IPS DF 4.7 (cell line): ENCODE results near the gene SYT7.
"Not testable (repeated sequence)": the region's sequence is repeated elsewhere in the genome, so short reads cannot be mapped to it uniquely, and the experiment has no call there.

ENCODE experiments used
- DNase-seq: peaks from one replicate; pipeline ENCODE4 v3.0.0-alpha.2; 2013; ENCODE audit warnings: low spot score; ENCODE audit errors: extremely low read depth

The SYT7 gene

GRCh38 chr11:61581030-61581928 is at the start of gene SYT7:
TSS of gene SYT7 (minus strand) at chr11:61581076. CDS start at chr11:61580820, 256 bp downstream.
- no peak for DNase-seq

- no peak for DNase-seq
Measured at GRCh38 chr11:61630089-61630488, 49.2 kb upstream of the SYT7 start.

- no peak for DNase-seq
Measured at GRCh38 chr11:61629082-61629833, 48.4 kb upstream of the SYT7 start.

- no peak for DNase-seq
Measured at GRCh38 chr11:61628662-61628970, 47.7 kb upstream of the SYT7 start.

- no peak for DNase-seq
Measured at GRCh38 chr11:61627850-61628661, 47.2 kb upstream of the SYT7 start.

GRCh38 chr11:61626580-61627380 is 45.9 kb upstream of the SYT7 start:
- no peak for DNase-seq

- no peak for DNase-seq
Measured at GRCh38 chr11:61625525-61625924, 44.6 kb upstream of the SYT7 start.

- no peak for DNase-seq
Measured at GRCh38 chr11:61621917-61622585, 41.2 kb upstream of the SYT7 start.

GRCh38 chr11:61619471-61620226 is 38.8 kb upstream of the SYT7 start:
- no peak for DNase-seq

- DNase-seq: no peak
Measured at GRCh38 chr11:61618978-61619377, 38.1 kb upstream of the SYT7 start.

- DNase-seq: no peak
Measured at GRCh38 chr11:61617515-61617914, 36.6 kb upstream of the SYT7 start.

- no peak for DNase-seq
Measured at GRCh38 chr11:61616434-61616833, 35.6 kb upstream of the SYT7 start.

GRCh38 chr11:61614782-61615181 is 33.9 kb upstream of the SYT7 start:
- DNase-seq: not testable (repeated sequence)

GRCh38 chr11:61613870-61614269 is 33.0 kb upstream of the SYT7 start:
- DNase-seq: no peak

GRCh38 chr11:61613051-61613450 is 32.2 kb upstream of the SYT7 start:
- DNase-seq: no peak

- DNase-seq: no peak
Measured at GRCh38 chr11:61611309-61611708, 30.4 kb upstream of the SYT7 start.

- DNase-seq: no peak
Measured at GRCh38 chr11:61610905-61611304, 30.0 kb upstream of the SYT7 start.

GRCh38 chr11:61609980-61610366 is 29.1 kb upstream of the SYT7 start:
- DNase-seq: no peak
